Measurements from ENCODE around the gene MAP3K20. TPM values are rescaled to one million over a fixed set of nuclear protein-coding genes. Genes with fewer than 3 reads are reported as not detected.
A peak's percentile ranks its signal among the peaks of the same experiment; 100 is the strongest.

MAP3K20 gene
- total RNA-seq, 1 donor from 2014 or later, result 33.7 TPM

- peak overlapping the region; percentile 49 for H3K27ac Mint-ChIP-seq
Observed at GRCh38 chr2:173187941-173188788, 112.5 kb downstream of the MAP3K20 start.

GRCh38 chr2:173191601-173192000, 116.0 kb downstream of the MAP3K20 start:
- peaks cover 9% of the 10 kb centered on the region for H3K36me3 Mint-ChIP-seq
- H3K27ac Mint-ChIP-seq, result no peak overlapping the region
- no peaks in the 10 kb centered on the region for H3K27me3 Mint-ChIP-seq (ENCODE audit: low read depth)
- DNase-seq (ENCODE audit: low spot score in 2 of 2, unreplicated experiment in 2 of 2), result no peak
- H3K9me3 Mint-ChIP-seq, result no peaks in the 10 kb centered on the region
- no peak for TF ChIP-seq CTCF (IDR thresholded peaks at IDR 0.05; ENCODE audit: unreplicated experiment)
- H3K4me1 Mint-ChIP-seq, result peaks cover 52% of the 10 kb centered on the region
- H3K4me3 Mint-ChIP-seq, result no peak overlapping the region

More at GRCh38 chr2:173187941-173188788, 112.5 kb downstream of the MAP3K20 start:
- no peaks in the 10 kb centered on the region for H3K9me3 Mint-ChIP-seq
- no peak for TF ChIP-seq CTCF (IDR thresholded peaks at IDR 0.05; ENCODE audit: unreplicated experiment)
- DNase-seq (ENCODE audit: low spot score in 2 of 2, unreplicated experiment in 2 of 2), result no peak
- H3K4me3 Mint-ChIP-seq, result no peak overlapping the region
- peaks cover 9% of the 10 kb centered on the region for H3K36me3 Mint-ChIP-seq
- no peaks in the 10 kb centered on the region for H3K27me3 Mint-ChIP-seq (ENCODE audit: low read depth)
- H3K4me1 Mint-ChIP-seq, result peaks cover 29% of the 10 kb centered on the region

- peaks cover 9% of the 10 kb centered on the region for H3K36me3 Mint-ChIP-seq
- peaks cover 52% of the 10 kb centered on the region for H3K4me1 Mint-ChIP-seq
- TF ChIP-seq CTCF (IDR thresholded peaks at IDR 0.05; ENCODE audit: unreplicated experiment), result no peak
- H3K4me3 Mint-ChIP-seq, result no peak overlapping the region
- H3K9me3 Mint-ChIP-seq, result no peaks in the 10 kb centered on the region
- no peaks in the 10 kb centered on the region for H3K27me3 Mint-ChIP-seq (ENCODE audit: low read depth)
- DNase-seq (ENCODE audit: low spot score in 2 of 2, unreplicated experiment in 2 of 2), result no peak
- no peak overlapping the region for H3K27ac Mint-ChIP-seq
Observed at GRCh38 chr2:173192071-173192470, 116.4 kb downstream of the MAP3K20 start.

GRCh38 chr2:173193925-173194324, 118.3 kb downstream of the MAP3K20 start:
- Mint-ChIP-seq H3K4me3 (no peak overlapping the region), H3K4me1 (peaks cover 41% of the 10 kb centered on the region), H3K9me3 (no peaks in the 10 kb centered on the region), H3K27me3 (ENCODE audit: low read depth) (no peaks in the 10 kb centered on the region), H3K27ac (no peak overlapping the region), H3K36me3 (peaks cover 19% of the 10 kb centered on the region)
- TF ChIP-seq CTCF (IDR thresholded peaks at IDR 0.05; ENCODE audit: unreplicated experiment), result no peak
- DNase-seq (ENCODE audit: low spot score in 2 of 2, unreplicated experiment in 2 of 2), result no peak

GRCh38 chr2:173195100-173195499, 119.5 kb downstream of the MAP3K20 start:
- Mint-ChIP-seq H3K9me3 (no peaks in the 10 kb centered on the region), H3K36me3 (peaks cover 21% of the 10 kb centered on the region), H3K4me1 (peaks cover 41% of the 10 kb centered on the region), H3K27ac (no peak overlapping the region), H3K4me3 (no peak overlapping the region), H3K27me3 (ENCODE audit: low read depth) (no peaks in the 10 kb centered on the region)
- no peak for TF ChIP-seq CTCF (IDR thresholded peaks at IDR 0.05; ENCODE audit: unreplicated experiment)
- DNase-seq (ENCODE audit: low spot score in 2 of 2, unreplicated experiment in 2 of 2), result no peak

Measured in mesothelial cell of epicardium (in vitro differentiated cells).